DMS 273 (cell line): Measurements from ENCODE around the gene DRC3.
A peak's percentile ranks its signal among the peaks of the same experiment; 100 is the strongest.
"Not testable (repeated sequence)": the region's sequence is repeated elsewhere in the genome, so short reads cannot be mapped to it uniquely, and the experiment has no call there.

ENCODE experiments used
- DNase-seq: peaks from one replicate; lab custom pipeline; 2025; ENCODE audit not compliant: unreplicated experiment; lab: John Stamatoyannopoulos, UW

Gene DRC3

DNA sequence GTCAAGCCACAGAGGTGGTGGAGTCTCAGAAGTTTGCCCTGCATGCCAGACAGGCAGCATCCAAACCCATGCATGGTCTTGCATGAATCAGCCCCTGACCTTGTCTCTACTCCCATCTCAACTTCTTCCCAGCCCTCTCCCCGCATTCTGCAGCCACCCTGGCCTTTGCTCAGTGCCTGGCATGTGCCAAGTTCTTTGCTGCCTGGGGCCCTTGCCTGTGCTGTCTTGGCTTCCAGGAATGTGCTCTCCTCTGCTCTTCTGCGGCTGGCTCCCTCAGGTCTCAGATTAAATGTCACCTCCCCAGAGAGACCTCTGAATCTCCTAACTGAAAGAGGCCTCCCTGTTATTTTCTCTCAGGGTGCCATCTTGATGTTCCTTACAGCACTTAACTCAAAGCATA is 17.6 kb downstream of the DRC3 start:
- DNase-seq = no peak

DNA sequence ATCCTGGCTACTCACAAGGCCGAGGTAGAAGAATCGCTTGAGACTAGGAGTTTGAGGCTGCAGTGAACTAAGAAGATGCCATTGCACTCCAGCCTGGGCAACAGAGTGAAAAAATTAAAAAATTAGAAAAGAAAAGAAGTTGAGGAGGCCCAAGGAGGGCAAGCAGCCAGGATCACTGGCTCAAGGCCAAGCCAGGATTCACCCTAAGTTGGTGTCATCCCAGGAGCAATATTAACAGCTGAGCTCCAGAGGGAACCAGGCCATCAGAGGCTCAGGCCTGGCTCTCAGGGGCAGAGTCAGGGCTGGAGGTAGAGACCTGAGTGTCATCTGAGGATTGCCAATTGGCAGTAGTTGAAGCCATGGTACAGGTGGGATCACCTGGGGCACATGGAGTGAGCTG is 20.7 kb downstream of the DRC3 start:
- no peak for DNase-seq

DNA sequence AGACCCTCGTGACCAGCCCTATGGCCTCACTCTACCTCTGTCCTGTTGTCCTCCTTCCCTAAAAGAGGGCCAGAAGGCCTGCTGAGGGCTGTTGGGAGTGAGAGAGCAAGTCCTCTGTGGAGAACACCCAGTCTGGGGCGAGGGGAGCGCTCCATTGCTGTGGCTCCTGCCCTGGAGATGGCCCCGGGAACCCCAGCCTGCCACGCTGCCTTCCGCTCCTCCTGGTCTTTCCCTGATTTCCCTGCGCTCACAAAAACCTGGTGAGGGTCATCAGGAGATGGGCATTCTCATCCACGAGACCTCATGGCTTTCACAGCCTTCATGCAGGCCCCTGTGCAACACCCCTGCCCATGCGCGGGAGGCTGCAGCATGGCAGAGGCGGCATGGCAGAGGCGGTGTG is 21.2 kb downstream of the DRC3 start:
- no peak for DNase-seq

DNA sequence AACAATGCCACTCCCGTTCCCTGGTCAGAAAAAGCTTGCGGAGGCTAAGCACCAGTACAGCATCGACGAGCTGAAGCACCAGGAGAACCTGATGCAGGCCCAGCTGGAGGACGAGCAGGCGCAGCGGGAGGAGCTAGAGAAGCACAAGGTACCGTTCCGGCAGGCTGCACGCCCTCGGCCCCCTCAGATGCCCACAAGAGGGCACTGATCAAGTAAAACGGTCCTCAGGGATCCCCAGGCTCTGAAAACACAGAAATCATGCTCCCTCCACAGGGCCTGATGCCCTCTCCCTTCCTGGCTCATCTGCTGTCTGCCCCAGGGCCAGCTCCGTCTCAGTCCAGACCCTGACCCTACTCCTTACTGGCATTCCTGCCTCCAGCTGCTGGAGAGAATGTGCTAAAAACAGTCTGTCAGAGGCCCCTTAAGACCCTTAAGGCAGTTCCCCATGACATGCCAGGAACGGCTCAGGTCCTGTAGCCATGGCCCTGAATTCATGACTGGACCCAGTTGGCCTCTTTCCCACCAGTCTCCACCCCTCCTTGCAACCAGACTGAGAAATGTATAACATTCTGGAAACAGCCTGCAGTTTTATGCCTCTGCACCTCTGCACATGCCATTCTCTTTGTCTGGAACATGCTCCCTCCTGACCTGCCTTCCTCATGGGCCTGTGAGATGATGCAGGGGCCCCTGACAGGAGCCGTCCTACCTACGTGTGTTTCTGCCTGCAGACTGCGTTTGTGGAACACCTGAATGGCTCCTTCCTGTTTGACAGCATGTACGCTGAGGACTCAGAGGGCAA is 21.8 kb downstream of the DRC3 start:
- DNase-seq = peak; percentile 77

DNA sequence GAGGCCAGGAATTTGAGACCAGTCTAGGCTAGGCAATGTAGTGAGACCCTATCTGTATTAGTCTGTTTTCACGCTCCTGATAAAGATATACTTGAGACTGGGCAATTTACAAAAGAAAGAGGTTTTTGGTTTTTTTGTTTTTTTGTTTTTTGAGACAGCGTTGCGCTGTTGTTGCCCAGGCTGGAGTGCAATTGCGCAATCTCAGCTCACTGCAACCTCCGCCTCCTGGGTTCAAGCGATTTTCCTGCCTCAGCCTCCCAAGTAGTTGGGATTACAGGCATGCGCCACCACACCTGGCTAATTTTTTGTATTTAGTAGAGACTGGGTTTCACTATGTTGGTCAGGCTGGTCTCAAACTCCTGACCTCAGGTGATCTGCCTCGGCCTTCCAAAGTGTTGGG is 23.2 kb downstream of the DRC3 start:
- DNase-seq = not testable (repeated sequence)

DNA sequence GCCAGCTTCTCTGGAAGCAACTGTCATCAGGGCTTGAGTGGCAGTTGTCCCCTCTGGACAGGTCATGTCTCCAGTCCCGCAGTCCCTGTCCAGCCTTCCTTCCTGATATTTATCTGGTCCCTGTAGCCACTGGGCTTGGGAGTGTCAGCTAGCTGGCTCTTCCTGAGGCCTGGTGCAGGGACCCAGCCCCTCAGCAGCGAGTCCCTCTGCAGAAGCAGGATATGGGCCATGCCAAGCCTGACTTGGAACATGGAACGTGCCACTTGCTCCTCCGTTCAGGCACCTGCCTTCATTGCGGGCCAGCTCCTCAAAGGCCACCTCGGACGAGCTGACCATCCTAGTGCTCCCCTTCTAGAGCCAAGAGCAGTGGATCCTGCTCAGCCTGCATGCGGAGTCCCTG is 26.3 kb downstream of the DRC3 start:
- DNase-seq = no peak

DNA sequence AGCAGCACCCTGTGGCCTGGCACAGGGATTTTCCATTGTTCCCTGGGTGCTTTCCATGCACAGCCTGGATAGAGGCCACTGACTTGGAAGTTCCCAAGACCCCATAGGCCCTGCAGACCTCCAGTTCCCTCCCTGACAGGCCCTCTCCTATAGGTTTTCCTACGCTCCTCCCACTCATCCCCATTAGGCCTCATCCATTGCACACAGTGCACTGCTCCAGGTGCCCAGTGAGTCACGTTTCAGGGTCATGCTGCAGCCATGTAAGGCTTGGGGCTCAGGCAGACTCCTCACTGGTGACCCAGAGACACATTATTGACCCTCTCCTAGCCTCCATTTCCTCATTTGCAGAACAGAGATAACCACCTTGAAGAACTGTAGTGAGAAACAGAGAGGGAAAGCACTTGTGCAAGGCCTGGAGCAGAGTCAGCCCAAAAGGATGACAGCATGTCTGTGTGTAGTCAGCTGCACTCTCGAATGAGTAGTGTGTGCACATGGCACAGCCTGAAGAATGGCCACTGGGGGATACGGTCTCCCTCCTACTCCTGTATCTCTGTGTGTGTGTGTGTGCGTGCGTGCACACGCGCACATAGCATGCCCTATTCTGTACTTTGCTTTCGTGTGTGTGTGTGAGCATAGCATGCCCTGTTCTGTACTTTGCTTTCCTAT is 26.8 kb downstream of the DRC3 start:
- no peak for DNase-seq

DNA sequence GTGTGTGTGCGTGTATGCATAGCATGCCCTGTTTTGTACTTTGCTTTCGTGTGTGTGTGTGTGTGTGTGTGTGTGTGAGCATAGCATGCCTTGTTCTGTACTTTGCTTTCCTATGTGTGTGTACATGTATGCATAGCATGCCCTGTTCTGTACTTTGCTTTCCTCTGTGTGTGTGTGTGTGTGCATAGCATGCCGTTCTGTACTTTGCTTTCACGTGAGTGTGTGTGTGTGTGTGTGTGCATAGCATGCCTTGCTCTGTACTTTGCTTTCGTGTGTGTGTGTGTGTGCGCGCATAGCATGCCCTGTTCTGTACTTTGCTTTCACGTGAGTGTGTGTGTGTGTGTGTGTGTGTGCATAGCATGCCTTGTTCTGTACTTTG is 27.4 kb downstream of the DRC3 start:
- no peak for DNase-seq

DNA sequence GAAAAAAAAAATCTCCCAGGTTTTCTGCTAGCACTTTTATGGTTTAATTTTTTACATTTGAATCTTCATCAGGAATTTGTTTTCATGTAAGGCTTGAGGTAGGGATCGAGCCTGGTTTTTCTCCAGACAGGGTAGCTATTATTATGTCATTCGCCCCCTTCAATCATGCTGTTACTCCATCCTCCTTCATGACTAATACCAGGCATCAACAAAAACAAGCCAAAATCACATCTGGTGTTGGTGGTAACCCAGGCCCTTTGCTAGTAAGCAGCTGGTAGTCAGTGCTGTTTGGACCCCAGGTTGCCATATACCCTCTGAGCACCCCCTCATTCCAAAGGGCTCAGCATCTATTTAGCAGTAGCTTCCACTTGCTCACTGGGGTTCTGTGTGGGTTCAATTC is 29.5 kb downstream of the DRC3 start:
- peak; percentile 27 for DNase-seq

DNA sequence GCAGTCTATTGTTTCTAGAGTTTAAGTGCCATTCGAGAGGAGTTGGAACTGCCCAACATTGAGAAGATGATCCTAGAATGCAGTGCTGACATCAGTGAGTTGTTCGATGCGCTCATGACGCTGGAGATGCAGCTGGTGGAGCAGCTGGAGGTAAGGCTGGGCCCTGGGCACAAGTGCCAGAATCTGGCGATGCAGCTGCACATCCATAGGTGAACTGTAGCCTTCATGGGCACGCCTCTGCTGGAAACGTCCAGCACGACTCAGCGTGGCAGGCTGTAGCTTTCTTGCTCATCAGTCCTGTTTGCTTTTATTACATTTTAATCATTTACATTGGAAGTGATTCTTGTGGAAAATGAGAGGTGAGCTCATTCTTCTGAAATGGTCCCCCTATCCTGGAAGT is 31.7 kb downstream of the DRC3 start:
- peak; percentile 74 for DNase-seq

DNA sequence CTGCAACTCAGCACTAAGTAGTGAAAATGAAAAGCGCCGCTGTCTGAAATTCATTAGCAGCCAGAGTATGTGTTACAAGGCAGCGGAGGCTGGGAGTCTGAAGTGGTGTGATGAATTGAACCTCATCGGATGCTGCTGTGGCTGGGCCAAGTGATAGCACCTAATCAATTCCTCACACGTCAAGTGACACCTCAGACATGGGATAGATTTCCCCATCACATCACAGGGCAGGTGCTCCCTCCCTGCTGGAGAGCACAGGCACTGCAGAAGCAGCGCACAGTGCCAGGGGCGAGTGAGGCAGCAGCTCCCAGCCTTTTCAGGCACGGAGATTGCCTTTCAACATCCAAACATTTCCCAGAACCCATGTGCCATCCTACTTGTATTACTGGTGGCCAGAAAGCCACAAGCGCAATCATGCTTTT is 32.2 kb downstream of the DRC3 start:
- DNase-seq = peak; percentile 21

DNA sequence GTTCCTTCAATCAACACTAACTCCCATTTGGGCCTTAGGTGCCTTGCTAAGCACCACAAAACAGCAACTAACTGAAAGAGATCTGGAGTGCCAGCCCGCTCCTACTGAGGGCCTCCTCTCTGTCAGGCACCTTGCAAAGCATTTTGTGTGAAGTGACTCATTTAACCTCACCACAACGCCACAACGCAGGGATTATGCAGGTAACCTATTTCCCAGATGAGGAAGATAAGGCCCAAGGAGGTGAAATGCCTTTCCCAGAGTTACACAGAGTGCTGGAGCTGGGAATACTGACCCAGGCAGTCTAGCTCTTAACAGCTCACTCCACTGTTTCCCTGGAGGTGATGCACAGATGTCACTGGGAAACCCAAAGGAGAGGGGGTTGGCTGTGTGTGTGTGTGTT is 32.8 kb downstream of the DRC3 start:
- DNase-seq = no peak

DNA sequence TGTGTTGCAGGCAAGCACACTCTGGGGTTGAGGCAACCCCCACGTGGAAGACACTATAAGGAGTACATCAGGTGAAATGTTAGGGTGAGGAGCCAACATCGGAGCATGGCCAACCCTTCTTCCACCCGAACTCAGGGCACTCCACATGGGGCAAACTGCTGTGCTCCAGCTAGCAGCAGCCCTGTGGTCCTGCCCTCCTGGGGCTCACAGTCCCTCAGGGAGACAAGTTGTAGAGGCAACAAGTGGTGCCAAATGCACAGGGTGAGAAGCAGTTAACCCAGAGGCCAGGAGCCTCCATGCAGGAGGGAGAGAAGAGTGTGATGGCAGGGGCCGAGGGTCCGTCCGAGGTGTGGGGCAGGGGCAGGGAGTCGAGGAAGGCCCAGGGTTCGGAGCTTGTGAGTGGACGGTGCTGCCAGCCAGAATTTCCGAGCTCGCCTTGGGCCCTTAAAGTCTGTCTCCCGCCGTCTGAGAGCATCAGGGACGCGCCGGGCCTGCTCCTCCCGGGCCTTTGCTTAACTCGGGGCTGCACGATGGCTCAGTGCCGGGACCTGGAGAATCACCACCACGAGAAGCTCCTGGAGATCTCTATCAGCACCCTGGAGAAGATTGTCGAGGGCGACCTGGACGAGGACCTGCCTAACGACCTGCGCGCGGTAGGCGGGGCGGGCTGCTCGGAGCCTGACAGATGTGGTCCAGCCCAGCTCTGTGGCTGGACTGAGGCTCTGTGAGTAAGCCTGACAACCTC is 34.0 kb downstream of the DRC3 start:
- DNase-seq = no peak

DNA sequence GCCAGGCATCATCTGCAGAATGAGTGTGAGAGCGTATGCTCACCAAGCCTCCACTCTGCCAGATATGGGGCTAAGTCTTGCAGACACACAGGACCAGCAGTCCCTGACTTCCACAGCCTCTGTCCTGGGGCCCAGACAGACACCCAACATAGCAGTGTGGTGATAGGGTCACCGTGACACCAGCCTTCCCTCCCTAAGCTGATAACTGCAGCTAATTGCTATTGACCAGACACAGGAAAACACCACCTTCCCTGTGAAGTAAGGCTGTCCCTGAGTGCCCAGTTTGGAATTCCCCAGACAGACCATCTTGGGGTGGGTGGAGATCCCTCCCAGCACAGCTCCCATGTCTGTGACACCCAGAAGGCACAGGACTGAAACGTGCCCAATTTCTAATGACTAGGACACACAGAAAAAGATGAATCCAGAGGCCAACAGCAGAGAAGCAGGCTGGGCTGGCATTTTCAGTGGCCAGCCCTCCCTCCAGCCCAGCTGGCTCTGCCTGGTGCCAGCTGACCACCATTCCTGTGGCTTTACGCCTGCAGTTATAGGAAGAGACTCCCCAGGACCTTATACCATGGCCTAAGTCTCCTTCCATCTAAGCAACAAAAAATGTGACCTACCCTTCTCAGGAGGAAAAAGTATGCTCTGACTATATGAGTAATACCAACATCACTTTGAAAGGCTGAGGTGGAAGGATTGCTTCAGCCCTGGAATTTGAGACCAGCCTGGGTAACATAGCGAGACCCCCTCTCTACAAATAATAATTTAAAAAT is 36.0 kb downstream of the DRC3 start:
- DNase-seq = no peak

DNA sequence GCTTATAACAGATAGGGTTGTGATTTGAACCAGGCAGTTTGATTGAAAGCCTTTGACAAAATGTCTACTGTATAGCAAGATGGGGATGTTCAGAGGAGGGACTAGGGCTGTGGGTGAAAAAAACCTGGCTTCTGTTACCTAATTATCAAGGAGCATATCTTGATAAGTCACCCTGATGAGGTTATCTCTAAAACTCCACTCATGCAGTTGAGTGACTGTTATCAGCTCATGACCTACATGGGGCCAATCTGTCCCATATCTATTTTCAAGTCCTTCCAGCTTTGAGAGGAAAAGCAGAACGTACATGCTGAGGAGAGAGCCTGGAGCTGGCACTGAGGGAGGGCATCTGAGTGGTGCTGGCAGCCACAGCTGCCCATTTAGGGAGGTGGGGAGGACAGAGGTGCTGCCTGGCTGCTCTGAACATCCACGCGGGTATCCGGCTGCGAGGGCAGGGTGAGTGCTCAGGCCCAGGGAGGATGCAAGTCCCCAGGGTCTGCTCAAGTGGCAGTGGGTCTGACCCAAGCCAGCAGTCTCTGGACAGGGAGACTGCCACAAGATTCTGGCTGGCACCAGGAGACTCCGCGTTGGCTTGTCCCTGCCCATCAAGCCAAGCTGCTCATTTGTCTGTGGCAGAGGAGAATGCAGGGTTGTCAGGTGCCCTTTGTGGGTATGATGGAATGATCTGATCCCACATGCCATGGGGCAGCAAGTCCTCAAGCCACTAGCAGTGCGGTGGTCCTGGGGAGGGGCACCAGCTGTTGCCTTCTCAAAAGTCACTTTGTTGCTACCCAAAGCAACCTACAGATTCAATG is 37.2 kb downstream of the DRC3 start:
- DNase-seq = no peak

DNA sequence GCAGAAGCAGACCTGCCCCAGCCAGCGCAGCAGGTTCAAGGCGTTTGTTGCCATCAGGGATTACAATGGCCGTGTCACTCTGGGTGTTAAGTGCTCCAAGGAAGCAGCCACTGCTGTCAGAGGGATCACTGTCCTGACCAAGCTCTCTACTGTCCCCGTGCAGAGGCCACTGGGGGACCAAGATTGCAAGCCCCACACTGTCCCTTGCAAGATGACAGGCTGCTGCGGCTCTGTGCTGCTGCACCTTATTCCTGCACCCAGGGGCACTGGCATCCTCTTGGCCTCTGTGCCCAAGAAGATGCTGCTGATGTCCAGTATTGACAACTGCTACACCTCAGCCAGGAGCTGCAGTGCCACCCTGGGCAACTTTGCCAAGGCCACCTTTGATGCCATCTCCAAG is 38.6 kb downstream of the DRC3 start:
- DNase-seq = no peak

DNA sequence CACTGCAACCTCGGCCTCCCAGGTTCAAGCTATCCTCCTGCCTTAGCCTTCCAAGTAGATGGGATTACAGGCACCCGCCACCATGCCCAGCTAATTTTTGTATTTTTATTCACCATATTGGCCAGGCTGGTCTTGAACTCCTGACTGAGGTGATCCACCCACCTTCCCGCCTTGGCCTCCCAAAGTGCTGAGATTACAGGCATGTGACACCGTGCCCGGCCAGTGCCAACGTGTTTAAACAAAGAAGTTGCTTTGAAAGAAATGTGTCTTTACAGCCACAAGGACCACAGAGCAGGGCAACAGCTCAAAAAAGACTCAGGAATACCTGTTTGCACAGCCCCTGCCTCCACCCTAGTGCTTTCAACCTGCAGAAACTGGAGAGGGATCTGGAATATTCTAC is 41.3 kb downstream of the DRC3 start:
- no peak for DNase-seq

DNA sequence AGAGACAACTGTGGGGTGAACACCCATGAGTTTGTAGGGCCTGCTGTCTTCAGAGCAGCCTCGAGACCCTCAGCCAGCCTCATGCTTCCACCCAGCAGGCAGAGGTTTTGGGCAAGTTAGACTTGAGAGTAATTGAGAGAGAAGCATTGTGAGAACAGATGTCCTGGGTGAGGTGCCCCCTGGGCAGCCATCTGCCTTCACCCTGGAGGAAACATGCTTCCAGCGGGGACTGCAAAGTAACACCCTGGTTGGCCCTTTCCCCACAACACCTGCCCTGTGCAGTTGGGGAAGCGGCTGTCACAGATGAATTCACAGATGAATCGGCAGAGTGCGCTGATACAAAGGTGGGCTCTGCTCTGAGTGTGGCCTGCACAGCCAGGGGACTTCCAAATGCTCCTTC is 42.9 kb downstream of the DRC3 start:
- DNase-seq = peak; percentile 94

DNA sequence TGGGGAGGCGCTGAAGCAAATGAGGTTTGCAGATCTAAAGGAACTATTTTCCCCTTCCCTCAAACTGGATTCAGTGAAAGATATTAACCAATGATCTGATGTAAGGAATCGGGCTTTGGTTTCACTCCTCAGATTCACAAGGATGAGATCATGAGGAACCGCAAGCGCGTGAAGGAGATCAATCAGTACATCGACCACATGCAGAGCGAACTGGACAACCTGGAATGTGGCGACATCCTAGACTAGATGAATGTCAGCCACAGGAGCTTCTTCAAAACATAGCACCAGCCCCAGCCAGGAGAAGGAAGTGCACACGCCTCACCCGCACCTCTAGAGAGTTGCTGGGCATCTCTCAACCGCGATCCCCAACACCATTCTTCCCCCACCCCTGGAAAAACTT is 43.8 kb downstream of the DRC3 start:
- no peak for DNase-seq

DNA sequence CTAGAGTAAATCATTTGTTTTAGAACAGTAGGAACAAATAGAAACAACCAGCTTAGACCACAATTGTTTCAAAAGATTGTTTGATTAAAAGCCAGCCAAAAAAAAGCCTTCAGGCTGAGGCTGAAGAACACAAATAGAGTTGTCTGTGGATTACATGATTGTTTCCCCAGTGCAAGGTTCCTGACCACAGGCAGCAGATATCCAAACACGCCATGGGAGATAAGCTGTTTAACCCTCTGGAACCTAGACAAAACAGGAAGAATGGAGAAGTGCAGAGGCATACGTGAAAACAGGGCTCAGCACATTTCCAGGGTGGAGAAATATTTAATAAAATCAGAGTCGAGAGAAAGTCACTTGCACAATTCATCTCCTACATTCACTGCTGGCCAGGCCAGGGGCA is 45.3 kb downstream of the DRC3 start:
- DNase-seq = no peak
